ENCODE measurements around the gene ADAD1. TPM values are rescaled to one million over a fixed set of nuclear protein-coding genes. Genes with fewer than 3 reads are reported as not detected.

Gene ADAD1
- total RNA-seq, 2 experiments from 2014 or later = not detected

DNA sequence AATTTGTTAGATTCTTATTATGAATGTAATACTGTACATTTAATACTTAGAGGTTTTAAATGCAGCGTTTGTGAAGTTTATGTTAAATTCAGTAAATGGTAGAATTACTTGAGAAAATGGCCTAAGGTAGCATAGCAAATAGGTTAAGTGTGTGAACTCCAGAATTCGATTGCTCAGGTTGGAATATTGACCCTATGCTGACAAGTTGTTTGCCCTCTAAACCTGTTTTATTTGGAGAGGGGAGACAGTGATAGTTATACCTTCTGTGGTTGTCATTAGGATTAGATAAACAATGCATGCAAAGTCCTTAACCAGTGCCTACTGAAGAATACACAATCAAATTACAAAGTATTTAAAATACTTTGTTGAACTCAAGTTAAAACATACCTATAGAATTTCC, 5.4 kb downstream of the ADAD1 start:
- Mint-ChIP-seq H3K27ac (no peak overlapping the region), H3K36me3 (no peaks in the 10 kb centered on the region), H3K4me1 (no peaks in the 10 kb centered on the region), H3K9me3 (peaks cover 11% of the 10 kb centered on the region), H3K27me3 (peaks cover 2% of the 10 kb centered on the region), H3K4me3 (no peak overlapping the region)
- POLR2A ChIA-PET = no interaction called here
- ATAC-seq (ENCODE audit: low read depth) = no peak
- no peak for DNase-seq

DNA sequence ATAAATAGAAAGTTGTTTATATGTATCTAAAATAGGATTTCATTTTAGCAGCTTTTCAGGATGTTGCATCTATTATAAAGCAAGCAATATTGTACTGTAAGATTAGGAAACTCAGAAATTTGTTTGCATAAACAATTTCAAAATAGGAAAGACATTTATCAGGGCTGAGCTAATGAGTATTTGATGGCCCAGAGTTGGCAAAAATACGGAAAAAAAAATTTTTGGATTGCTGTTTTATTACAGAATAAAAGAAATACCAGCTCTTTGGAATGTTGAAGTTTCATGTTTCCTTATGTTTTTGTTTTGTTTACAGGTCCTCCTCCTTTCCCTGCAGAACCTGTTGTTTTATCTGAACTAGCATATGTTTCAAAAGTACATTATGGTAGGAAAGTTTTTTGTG, 14.5 kb downstream of the ADAD1 start:
- peaks cover 5% of the 10 kb centered on the region for H3K9me3 Mint-ChIP-seq
- no peak overlapping the region for H3K4me3 Mint-ChIP-seq
- no peaks in the 10 kb centered on the region for H3K4me1 Mint-ChIP-seq
- H3K36me3 Mint-ChIP-seq = no peaks in the 10 kb centered on the region
- ATAC-seq (ENCODE audit: low read depth) = no peak
- no peak for DNase-seq
- H3K27ac Mint-ChIP-seq = no peak overlapping the region
- POLR2A ChIA-PET = no interaction called here
- H3K27me3 Mint-ChIP-seq = peaks cover 8% of the 10 kb centered on the region

DNA sequence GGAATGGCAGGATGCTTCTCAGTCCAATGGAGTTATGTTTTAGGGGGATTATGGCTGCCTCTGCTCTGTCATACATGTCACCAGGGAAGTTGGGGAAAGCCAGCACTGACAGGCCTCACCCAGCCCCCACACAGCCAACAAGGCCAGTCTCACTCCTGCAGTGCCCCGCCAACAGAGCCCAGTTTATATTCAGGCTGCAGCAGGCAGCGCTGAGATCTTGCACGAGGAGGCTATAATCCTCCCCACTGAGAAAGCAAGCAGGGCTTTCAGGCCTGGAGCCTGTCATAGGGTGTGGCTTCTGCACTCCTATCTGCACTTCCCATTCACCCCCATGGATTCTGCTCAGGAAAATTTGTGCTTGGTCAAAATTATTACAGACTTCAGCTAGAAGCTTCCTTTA, 25.1 kb downstream of the ADAD1 start:
- no peak for ATAC-seq (ENCODE audit: low read depth)
- no peaks in the 10 kb centered on the region for H3K4me1 Mint-ChIP-seq
- no peak for DNase-seq
- peaks cover 31% of the 10 kb centered on the region for H3K27me3 Mint-ChIP-seq
- no peak overlapping the region for H3K4me3 Mint-ChIP-seq
- no peaks in the 10 kb centered on the region for H3K36me3 Mint-ChIP-seq
- no peaks in the 10 kb centered on the region for H3K9me3 Mint-ChIP-seq
- H3K27ac Mint-ChIP-seq = no peak overlapping the region
- POLR2A ChIA-PET = no interaction called here

DNA sequence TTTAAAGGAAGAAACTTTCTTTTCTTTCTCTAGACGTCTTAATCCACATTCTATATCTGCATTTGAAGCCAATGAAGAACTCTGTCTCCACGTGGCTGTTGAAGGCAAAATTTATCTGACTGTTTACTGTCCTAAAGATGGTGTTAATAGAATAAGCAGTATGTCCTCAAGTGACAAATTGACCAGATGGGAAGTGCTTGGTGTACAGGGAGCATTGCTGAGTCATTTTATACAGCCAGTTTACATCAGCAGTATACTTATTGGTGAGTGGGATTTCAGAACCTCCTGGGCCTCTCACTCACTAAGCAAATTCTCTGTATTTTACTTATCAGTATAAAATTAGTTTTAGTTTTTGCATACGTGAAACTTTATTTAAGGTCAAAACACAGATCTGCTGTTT, 33.7 kb downstream of the ADAD1 start:
- Mint-ChIP-seq H3K4me1 (no peaks in the 10 kb centered on the region), H3K9me3 (no peaks in the 10 kb centered on the region), H3K4me3 (no peak overlapping the region), H3K27ac (no peak overlapping the region), H3K36me3 (no peaks in the 10 kb centered on the region), H3K27me3 (peaks cover 7% of the 10 kb centered on the region)
- ATAC-seq (ENCODE audit: low read depth) (no peak), DNase-seq (no peak)
- POLR2A ChIA-PET = no interaction called here

DNA sequence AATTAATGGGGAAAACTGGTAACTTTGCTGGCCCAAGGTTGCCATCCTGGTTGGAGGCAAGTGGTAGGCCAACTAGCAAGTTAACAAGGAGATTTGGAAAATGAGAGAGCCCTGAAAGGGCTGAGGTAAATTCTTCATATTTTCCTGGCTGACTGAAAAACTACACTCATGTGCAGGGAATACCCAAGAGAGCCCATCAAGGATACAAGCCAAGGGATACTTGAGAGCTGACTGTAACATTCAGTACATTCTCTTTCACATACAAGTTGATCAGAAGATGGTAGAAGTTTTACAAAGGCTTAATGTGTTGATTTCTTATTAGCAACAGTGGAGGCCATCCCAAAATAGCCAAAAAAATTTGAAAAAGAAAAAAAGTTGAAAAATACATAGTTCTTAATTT, 44.4 kb downstream of the ADAD1 start:
- POLR2A ChIA-PET = no interaction called here
- DNase-seq (no peak), ATAC-seq (ENCODE audit: low read depth) (no peak)
- H3K4me3 Mint-ChIP-seq = no peak overlapping the region
- H3K36me3 Mint-ChIP-seq = no peaks in the 10 kb centered on the region
- no peaks in the 10 kb centered on the region for H3K9me3 Mint-ChIP-seq
- no peaks in the 10 kb centered on the region for H3K4me1 Mint-ChIP-seq
- H3K27me3 Mint-ChIP-seq = peaks cover 2% of the 10 kb centered on the region
- no peak overlapping the region for H3K27ac Mint-ChIP-seq

DNA sequence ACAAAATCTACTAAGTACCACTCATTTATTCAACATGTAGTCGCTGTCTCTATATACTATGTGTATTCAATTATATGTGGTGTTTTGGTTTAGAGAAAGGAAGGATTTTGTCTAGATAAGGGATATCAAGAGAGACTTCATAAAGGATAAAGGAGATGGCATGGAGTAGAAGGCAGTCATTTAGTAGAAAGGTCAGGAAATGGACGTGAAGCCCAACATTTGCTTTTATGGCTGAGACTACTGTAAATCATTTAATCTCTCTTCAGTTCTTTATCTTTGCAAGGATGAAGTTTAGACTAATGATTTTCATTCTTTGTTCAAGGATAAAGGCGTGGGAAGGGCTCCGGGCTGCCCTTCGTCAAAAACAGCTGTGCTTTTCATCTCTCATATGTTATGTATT, 52.5 kb downstream of the ADAD1 start:
- H3K27ac Mint-ChIP-seq = no peak overlapping the region
- POLR2A ChIA-PET = no interaction called here
- peaks cover 7% of the 10 kb centered on the region for H3K9me3 Mint-ChIP-seq
- DNase-seq = no peak
- no peaks in the 10 kb centered on the region for H3K36me3 Mint-ChIP-seq
- H3K4me1 Mint-ChIP-seq = peaks cover 7% of the 10 kb centered on the region
- H3K4me3 Mint-ChIP-seq = no peak overlapping the region
- ATAC-seq (ENCODE audit: low read depth) = no peak
- peaks cover 2% of the 10 kb centered on the region for H3K27me3 Mint-ChIP-seq

DNA sequence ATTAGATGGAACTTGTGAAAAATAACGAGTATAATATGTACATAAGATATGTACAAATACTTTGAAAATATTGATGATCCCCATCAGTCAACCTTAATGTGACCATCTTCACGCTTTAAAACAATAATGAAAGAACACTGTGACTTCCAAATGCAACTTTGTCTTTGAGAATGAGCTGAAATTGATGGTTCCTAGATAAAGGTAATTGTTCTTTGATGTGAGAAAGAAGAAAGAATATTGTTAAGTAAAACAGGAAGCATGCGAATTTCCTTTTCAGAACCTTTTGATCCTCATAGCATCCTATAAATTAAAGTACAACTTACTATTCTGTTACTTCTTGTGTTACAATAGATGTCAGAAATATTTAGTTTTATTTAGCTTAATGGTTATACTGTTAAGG, 55.5 kb downstream of the ADAD1 start:
- ATAC-seq (ENCODE audit: low read depth) = no peak
- POLR2A ChIA-PET = no interaction called here
- H3K4me3 Mint-ChIP-seq = no peak overlapping the region
- H3K9me3 Mint-ChIP-seq = peaks cover 7% of the 10 kb centered on the region
- peaks cover 7% of the 10 kb centered on the region for H3K4me1 Mint-ChIP-seq
- no peaks in the 10 kb centered on the region for H3K36me3 Mint-ChIP-seq
- no peak overlapping the region for H3K27ac Mint-ChIP-seq
- peaks cover 2% of the 10 kb centered on the region for H3K27me3 Mint-ChIP-seq
- no peak for DNase-seq

DNA sequence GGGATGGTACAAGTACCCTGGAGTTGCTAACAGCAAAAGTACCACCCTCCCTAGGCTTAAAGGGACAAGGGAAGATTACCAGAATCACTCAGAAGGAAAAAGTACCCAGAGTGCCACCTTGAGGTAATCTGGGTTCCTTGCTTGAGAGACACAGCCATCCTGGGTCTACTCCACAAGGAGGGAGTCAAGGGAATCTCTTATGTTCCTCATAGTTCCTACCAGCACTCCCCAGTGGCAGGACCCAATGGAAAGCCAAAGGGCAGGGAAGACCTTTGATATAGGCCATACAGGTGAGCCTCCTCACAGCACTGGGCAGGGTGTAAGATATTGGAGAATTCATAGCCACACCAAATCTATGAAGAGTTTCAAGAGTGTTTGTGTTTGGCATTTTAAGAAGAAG, 72.0 kb downstream of the ADAD1 start:
- Mint-ChIP-seq H3K4me3 (no peak overlapping the region), H3K27ac (no peak overlapping the region), H3K9me3 (no peaks in the 10 kb centered on the region), H3K27me3 (no peaks in the 10 kb centered on the region), H3K36me3 (no peaks in the 10 kb centered on the region), H3K4me1 (peaks cover 17% of the 10 kb centered on the region)
- POLR2A ChIA-PET = no interaction called here
- ATAC-seq (ENCODE audit: low read depth) (peak; percentile 14), DNase-seq (no peak)

DNA sequence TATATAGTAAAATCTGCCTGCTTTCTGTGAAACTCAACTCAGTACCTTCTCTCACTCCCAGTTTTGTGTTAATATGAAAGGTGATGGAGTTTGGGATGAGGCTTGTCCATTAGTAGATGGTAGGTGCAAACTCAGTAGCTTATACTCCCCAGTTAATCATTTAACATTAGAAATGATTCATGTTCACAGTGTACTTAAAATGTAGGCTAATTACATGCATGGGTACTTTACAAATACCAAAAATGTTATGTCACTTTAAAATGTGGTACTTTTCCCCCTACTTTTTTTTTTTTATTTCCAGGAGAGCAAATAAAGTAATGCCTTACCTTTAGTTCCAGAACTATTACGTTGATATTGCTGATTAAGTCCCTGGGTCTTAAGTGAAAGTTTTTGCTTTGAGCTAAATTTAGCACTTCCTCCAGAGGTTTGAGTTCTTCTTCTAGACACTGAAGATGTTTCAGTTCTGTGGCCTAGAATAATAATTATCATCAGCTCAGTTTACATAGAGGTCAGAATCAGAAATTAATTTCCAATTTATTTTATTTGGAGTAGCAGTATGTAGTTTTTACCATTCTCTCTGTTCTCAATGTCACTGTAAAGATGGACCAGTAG, 74.7 kb downstream of the ADAD1 start:
- Mint-ChIP-seq H3K27me3 (no peaks in the 10 kb centered on the region), H3K9me3 (no peaks in the 10 kb centered on the region), H3K4me1 (peaks cover 37% of the 10 kb centered on the region), H3K4me3 (peak overlapping the region; percentile 28), H3K36me3 (no peaks in the 10 kb centered on the region), H3K27ac (peak overlapping the region; percentile 23)
- POLR2A ChIA-PET = no interaction called here
- ATAC-seq (ENCODE audit: low read depth) (no peak), DNase-seq (no peak)

DNA sequence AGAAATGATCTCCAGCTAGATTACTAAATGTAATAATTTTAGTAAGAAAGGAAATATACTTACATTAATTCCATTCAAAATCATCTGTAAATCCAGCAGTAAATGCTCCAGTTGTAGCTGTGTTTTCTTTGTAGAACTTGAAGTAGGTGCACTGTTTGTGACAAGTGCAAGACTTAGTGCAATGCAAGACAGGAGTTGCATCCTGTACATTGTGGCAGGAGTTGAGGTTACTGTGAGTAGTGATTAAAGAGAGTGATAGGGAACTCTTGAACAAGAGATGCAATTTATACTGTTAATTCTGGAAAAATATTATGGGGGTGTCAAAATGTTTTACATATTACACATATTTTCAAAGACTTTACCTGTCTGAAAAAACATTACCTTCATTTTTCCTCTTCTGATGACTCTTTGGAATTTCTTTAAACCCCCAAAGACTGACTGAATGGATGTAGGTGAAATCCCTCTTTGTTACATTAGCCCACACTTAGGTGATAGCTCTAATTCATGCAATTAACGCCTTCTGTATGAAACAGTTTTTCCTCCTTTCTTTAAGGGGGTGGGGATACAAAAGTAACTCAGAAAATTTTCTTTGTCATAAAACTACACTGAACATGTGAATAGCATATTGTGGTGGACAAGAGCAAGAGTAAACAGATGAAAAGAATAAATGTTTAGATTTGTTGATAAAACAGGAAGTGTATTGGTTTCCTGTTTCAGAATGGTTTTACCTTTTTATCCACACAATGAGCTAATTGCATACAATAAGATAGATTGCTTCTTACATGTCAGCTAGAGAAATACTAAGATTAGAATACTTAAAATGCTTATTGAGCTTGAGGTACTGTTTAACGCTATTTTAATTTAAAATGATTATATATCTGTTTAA, 77.7 kb downstream of the ADAD1 start, which contains the start of gene IL2:
Gene IL2 (minus strand): TSS at position 495 of the 886 bp plus-strand sequence. CDS start 285 bp downstream, at position 210.
- Mint-ChIP-seq H3K4me1 (peaks cover 41% of the 10 kb centered on the region), H3K27me3 (no peaks in the 10 kb centered on the region), H3K9me3 (no peaks in the 10 kb centered on the region), H3K36me3 (peaks cover 2% of the 10 kb centered on the region), H3K4me3 (peak within 1 kb of the TSS; percentile 39), H3K27ac (peak within 1 kb of the TSS; percentile 72)
- peak; percentile 78 for ATAC-seq (ENCODE audit: low read depth)
- no peak for DNase-seq
- POLR2A ChIA-PET = no interaction called here

DNA sequence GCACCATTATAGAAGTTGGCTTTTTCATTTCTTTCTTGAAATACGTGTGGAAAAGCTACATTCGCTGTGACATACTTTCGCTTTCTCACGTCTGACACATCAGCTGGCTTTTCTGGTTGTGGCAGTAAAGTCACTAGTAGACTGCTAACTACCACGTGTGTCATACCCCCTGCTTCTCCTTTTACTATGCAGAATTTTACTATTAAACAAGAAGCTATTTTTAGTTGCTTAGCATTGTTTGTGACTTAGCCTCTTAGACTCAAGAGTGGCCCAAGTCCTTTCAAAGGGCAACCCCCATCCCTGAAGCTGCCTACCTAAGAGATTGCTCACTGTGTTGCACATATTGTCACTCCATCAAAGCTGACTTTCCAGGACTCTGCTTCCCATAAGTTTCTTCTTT, 79.8 kb downstream of the ADAD1 start:
- peak; percentile 75 for ATAC-seq (ENCODE audit: low read depth)
- Mint-ChIP-seq H3K4me3 (peak overlapping the region; percentile 85), H3K4me1 (peaks cover 36% of the 10 kb centered on the region), H3K36me3 (peaks cover 4% of the 10 kb centered on the region), H3K9me3 (peaks cover 4% of the 10 kb centered on the region), H3K27ac (peak overlapping the region; percentile 83), H3K27me3 (no peaks in the 10 kb centered on the region)
- POLR2A ChIA-PET = interaction anchor here (0.8 to 1.2 kb wide), 2 partner anchors 120 to 307 kb away, joined by 3 to 4 read pairs; no protein-coding TSS in a partner anchor
- no peak for DNase-seq

DNA sequence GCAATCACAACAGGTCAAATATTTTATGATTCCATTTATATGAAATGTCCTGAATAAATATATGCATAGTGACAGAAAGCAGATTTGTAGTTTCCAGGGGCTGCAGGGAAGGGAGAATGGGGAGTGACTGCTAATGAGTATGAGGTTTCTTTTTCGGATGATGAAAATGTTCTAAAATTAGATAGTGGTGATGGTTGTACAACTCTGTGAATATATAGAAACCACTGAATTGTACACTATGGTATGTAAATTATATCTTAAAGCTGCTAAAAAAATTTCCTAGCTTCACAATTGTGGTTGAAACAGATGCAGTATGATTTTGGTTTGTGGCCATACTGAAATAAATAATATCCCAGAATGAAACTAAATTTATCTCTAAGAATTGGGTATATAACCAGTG, 90.6 kb downstream of the ADAD1 start:
- peaks cover 7% of the 10 kb centered on the region for H3K27me3 Mint-ChIP-seq
- H3K4me1 Mint-ChIP-seq = peaks cover 1% of the 10 kb centered on the region
- no peak overlapping the region for H3K4me3 Mint-ChIP-seq
- H3K9me3 Mint-ChIP-seq = peaks cover 8% of the 10 kb centered on the region
- POLR2A ChIA-PET = no interaction called here
- no peak for DNase-seq
- H3K27ac Mint-ChIP-seq = no peak overlapping the region
- ATAC-seq (ENCODE audit: low read depth) = no peak
- H3K36me3 Mint-ChIP-seq = peaks cover 3% of the 10 kb centered on the region

DNA sequence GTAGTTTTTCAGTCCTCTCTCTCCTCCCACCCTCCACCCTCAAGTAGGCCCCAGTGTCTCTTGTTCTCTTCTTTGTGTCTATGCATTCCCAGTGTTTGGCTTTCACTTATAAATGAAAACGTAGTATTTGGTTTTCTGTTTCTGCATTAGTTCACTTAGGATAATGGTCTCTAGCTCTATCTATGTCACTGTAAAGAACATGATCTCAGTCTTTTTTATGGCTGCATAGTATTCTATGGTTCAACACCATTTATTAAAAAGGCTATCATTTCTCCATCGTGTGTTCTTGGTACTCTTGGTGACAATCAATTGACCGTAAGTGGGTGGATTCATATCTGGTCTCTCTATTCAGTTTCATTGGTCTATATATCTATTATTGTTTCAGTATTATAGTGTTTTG, 96.4 kb downstream of the ADAD1 start:
- DNase-seq (no peak), ATAC-seq (ENCODE audit: low read depth) (no peak)
- H3K27ac Mint-ChIP-seq = no peak overlapping the region
- peaks cover 5% of the 10 kb centered on the region for H3K9me3 Mint-ChIP-seq
- POLR2A ChIA-PET = no interaction called here
- H3K4me3 Mint-ChIP-seq = no peak overlapping the region
- H3K4me1 Mint-ChIP-seq = peaks cover 5% of the 10 kb centered on the region
- H3K36me3 Mint-ChIP-seq = peaks cover 3% of the 10 kb centered on the region
- peaks cover 10% of the 10 kb centered on the region for H3K27me3 Mint-ChIP-seq

DNA sequence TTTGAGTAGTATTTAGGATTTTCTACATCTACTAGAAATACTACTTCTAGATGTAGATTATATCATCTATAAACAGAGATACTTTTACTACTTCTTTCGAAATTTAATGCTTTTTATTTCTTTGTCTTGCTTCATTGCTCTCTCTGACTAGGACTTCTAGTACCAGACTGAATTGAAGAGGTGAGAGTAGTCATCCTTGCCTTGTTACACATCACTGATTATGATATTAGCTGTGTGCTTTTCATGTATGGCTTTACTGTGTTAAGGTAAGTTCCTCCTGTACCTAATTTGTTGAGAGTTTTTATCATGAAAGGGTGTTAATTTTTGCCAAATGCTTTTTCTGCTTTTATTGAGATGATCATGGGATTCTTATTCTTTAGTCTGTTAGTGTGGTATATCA, 97.3 kb downstream of the ADAD1 start:
- no peak overlapping the region for H3K27ac Mint-ChIP-seq
- peaks cover 5% of the 10 kb centered on the region for H3K9me3 Mint-ChIP-seq
- DNase-seq = no peak
- peaks cover 10% of the 10 kb centered on the region for H3K27me3 Mint-ChIP-seq
- POLR2A ChIA-PET = no interaction called here
- no peak overlapping the region for H3K4me3 Mint-ChIP-seq
- H3K4me1 Mint-ChIP-seq = peaks cover 7% of the 10 kb centered on the region
- no peak for ATAC-seq (ENCODE audit: low read depth)
- H3K36me3 Mint-ChIP-seq = peaks cover 3% of the 10 kb centered on the region

Data from activated naive CD8-positive, alpha-beta T cell treated with anti-CD3 and anti-CD28 coated beads, Interleukin-2, amount 10 ng/mL, durations not matched to agents 7 days and 5 days (primary cell).